ENCODE data around the gene FSIP1.
"Not testable (repeated sequence)": the region's sequence is repeated elsewhere in the genome, so short reads cannot be mapped to it uniquely, and the experiment has no call there.

The FSIP1 gene

DNA sequence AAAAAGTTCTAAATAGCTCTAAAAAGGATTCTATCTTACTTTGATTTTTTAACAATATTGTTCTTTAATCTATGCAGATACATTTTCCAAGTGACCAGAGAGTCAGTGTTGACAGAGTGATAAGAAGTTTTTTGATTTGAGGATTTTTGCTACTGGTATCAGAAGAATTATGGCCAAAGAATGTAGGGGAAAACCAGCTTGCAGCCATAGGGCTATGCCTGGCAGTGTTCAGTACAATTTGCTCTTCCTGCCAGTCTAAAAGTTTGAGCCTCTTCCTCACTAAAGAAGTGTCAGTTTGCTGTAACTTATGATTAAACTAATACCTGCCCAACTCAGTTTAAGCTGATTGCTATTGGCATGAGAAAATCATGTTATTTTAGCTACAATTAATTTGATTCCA lies 35.3 kb upstream of the FSIP1 start:
- TF ChIP-seq, protein P1, sequence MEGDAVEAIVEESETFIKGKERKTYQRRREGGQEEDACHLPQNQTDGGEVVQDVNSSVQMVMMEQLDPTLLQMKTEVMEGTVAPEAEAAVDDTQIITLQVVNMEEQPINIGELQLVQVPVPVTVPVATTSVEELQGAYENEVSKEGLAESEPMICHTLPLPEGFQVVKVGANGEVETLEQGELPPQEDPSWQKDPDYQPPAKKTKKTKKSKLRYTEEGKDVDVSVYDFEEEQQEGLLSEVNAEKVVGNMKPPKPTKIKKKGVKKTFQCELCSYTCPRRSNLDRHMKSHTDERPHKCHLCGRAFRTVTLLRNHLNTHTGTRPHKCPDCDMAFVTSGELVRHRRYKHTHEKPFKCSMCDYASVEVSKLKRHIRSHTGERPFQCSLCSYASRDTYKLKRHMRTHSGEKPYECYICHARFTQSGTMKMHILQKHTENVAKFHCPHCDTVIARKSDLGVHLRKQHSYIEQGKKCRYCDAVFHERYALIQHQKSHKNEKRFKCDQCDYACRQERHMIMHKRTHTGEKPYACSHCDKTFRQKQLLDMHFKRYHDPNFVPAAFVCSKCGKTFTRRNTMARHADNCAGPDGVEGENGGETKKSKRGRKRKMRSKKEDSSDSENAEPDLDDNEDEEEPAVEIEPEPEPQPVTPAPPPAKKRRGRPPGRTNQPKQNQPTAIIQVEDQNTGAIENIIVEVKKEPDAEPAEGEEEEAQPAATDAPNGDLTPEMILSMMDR (IDR thresholded peaks at IDR 0.05; ENCODE audit: low read depth, low read length), result no peak
- no peak for DNase-seq (ENCODE audit: extremely low read depth, low read depth)

GRCh38 chr15:39814489-39814888 lies 31.8 kb upstream of the FSIP1 start:
- TF ChIP-seq, protein P1 (IDR thresholded peaks at IDR 0.05; ENCODE audit: low read depth, low read length), result no peak
- DNase-seq (ENCODE audit: extremely low read depth, low read depth), result no peak

GRCh38 chr15:39812651-39813050 lies 30.0 kb upstream of the FSIP1 start:
- not testable (repeated sequence) for DNase-seq (ENCODE audit: extremely low read depth, low read depth)

GRCh38 chr15:39808909-39809308 lies 26.3 kb upstream of the FSIP1 start:
- no peak for DNase-seq (ENCODE audit: extremely low read depth, low read depth)
- TF ChIP-seq, protein P1 (IDR thresholded peaks at IDR 0.05; ENCODE audit: low read depth, low read length), result no peak

GRCh38 chr15:39807791-39808190 lies 25.1 kb upstream of the FSIP1 start:
- TF ChIP-seq, protein P1 (IDR thresholded peaks at IDR 0.05; ENCODE audit: low read depth, low read length), result no peak
- no peak for DNase-seq (ENCODE audit: extremely low read depth, low read depth)

- TF ChIP-seq, protein P1 (IDR thresholded peaks at IDR 0.05; ENCODE audit: low read depth, low read length), result no peak
- DNase-seq (ENCODE audit: extremely low read depth, low read depth), result no peak
These were observed 21.4 kb upstream of the FSIP1 start for GRCh38 chr15:39804026-39804425.

DNA sequence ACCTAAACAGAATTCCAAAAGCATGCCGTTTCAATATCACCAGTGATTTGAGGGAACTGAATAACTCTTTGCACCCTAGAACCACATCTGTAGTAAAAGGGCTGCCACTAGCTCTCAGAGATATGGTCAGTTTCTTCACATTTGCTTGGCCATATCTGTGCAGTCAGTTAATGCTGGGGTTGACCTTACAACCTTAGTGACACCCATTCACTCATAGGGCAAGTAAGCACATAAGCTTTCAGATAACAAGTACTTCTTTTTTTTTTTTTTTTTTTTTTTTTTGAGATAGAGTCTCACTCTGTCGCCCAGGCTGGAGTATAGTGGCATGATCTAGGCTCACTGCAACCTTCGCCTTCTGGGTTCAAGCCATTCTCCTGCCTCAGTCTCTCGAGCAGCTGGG lies 20.4 kb upstream of the FSIP1 start:
- TF ChIP-seq, protein P1 (IDR thresholded peaks at IDR 0.05; ENCODE audit: low read depth, low read length), result no peak
- DNase-seq (ENCODE audit: extremely low read depth, low read depth), result no peak

- no peak for DNase-seq (ENCODE audit: extremely low read depth, low read depth)
- TF ChIP-seq, protein P1 (IDR thresholded peaks at IDR 0.05; ENCODE audit: low read depth, low read length), result peak; percentile 21
These were observed 19.1 kb upstream of the FSIP1 start for GRCh38 chr15:39801641-39802309.
